Measurements from ENCODE around the gene TTC28. TPM values are rescaled to one million over a fixed set of nuclear protein-coding genes. Genes with fewer than 3 reads are reported as not detected.

The TTC28 gene
- total and polyA plus RNA-seq, 10 of the 15 experiments (the other 5 are each of a cell fraction or from before 2014, with no cell fraction given): 0.15 to 8.4 (median 1.4) TPM

- Histone ChIP-seq H3K9me3 (replicated peaks; ENCODE audit: control insufficient read depth, insufficient read depth, low read length) (no peaks in the 10 kb centered on the region), H3K27ac (ENCODE audit: control insufficient read depth, insufficient read depth) (no peak overlapping the region), H3K4me1 (ENCODE audit: control insufficient read depth, insufficient read depth, low read length) (no peaks in the 10 kb centered on the region), H3K9ac (ENCODE audit: control insufficient read depth, insufficient read depth, low read length) (no peak overlapping the region), H3K36me3 (ENCODE audit: control insufficient read depth in 2 of 2, insufficient read depth in 2 of 2, low read length in 1 of 2) (no peaks in the 10 kb centered on the region), H3K79me2 (ENCODE audit: control insufficient read depth, insufficient read depth, low read length) (no peaks in the 10 kb centered on the region), H4K20me1 (ENCODE audit: control insufficient read depth, insufficient read depth) (no peaks in the 10 kb centered on the region), H3K27me3 (replicated peaks in 1 of 2; ENCODE audit: control insufficient read depth in 2 of 2, insufficient read depth in 2 of 2, low read length in 1 of 2) (peaks cover 0 to 1% of the 10 kb centered on the region in 2 experiments; a peak in 1 of 4 replicates), H2AFZ (ENCODE audit: control insufficient read depth, low read depth, low read length) (no peak overlapping the region), H3K4me2 (ENCODE audit: control insufficient read depth, insufficient read depth) (no peak overlapping the region), H3K4me3 (no peak overlapping the region)
- ATAC-seq (no peak), FAIRE-seq (no peak), DNase-seq (ENCODE audit: low read depth, low spot score) (no peak)
- in situ Hi-C loops (cut with MboI) (no loop called here), intact Hi-C loops (cut with micrococcal nuclease; ENCODE audit: unreplicated experiment) (no loop called here)
- ChIA-PET SMC1A (ENCODE audit: uncharacterized antibody, unreplicated experiment) (interaction anchor here (0.6 to 1.8 kb wide), 2 partner anchors 10 to 18 kb away, joined by 3 to 6 read pairs; no protein-coding TSS in a partner anchor), POLR2A (interaction anchor here (0.7 kb wide), 1 partner anchor 535 kb away, joined by 6 read pairs; no protein-coding TSS in a partner anchor), RAD21 (ENCODE audit: unreplicated experiment) (no interaction called here), CTCF (no interaction called here)
- no TSS peak for BruUV-seq (replicated peaks)
- TF ChIP-seq DPF2 (IDR thresholded peaks at IDR 0.05): no peak
- WGBS (ENCODE audit: insufficient coverage, insufficient replicate concordance, low lambda C conversion rate, missing lambda C conversion rate): 39% methylated on average over 5 of the region's 5 CpGs
These were observed 577.4 kb downstream of the TTC28 start for GRCh38 chr22:28102151-28102812.

DNA sequence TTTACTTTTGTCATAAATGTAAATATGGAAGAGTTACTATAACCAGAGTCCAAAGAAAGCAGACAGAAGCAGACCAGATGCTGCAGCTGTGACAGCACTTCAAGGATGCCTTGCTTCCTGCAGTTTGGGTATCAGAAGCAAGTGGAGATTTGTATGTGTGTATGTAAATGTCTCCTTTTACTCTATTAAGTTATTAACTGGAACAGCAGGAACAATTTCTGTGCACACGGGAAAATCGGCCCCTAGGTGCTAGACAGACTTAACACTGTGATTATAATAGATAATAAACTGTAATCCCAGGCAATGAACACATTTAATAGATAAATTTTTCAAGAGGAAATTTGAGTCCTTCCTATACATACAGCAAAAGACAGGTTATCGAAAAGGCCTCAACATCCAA, 582.0 kb downstream of the TTC28 start:
- BruUV-seq (replicated peaks): no TSS peak
- TF ChIP-seq BRCA1 (IDR thresholded peaks at IDR 0.05; ENCODE audit: low read depth, low read length) (no peak), ASH2L (IDR thresholded peaks at IDR 0.05; ENCODE audit: borderline replicate concordance, low read depth) (no peak), GABPA (IDR thresholded peaks at IDR 0.05; ENCODE audit: low read depth) (no peak), BCL3 (IDR thresholded peaks at IDR 0.05; ENCODE audit: borderline replicate concordance, insufficient read depth, low read depth, low read length, poor library complexity, severe bottlenecking) (no peak), BCL11A (IDR thresholded peaks at IDR 0.05; ENCODE audit: low read depth, low read length) (no peak), MTA3 (IDR thresholded peaks at IDR 0.05; ENCODE audit: borderline replicate concordance, low read length) (no peak), IKZF2 (IDR thresholded peaks at IDR 0.05) (no peak)
- TF ChIP-seq, protein P1, sequence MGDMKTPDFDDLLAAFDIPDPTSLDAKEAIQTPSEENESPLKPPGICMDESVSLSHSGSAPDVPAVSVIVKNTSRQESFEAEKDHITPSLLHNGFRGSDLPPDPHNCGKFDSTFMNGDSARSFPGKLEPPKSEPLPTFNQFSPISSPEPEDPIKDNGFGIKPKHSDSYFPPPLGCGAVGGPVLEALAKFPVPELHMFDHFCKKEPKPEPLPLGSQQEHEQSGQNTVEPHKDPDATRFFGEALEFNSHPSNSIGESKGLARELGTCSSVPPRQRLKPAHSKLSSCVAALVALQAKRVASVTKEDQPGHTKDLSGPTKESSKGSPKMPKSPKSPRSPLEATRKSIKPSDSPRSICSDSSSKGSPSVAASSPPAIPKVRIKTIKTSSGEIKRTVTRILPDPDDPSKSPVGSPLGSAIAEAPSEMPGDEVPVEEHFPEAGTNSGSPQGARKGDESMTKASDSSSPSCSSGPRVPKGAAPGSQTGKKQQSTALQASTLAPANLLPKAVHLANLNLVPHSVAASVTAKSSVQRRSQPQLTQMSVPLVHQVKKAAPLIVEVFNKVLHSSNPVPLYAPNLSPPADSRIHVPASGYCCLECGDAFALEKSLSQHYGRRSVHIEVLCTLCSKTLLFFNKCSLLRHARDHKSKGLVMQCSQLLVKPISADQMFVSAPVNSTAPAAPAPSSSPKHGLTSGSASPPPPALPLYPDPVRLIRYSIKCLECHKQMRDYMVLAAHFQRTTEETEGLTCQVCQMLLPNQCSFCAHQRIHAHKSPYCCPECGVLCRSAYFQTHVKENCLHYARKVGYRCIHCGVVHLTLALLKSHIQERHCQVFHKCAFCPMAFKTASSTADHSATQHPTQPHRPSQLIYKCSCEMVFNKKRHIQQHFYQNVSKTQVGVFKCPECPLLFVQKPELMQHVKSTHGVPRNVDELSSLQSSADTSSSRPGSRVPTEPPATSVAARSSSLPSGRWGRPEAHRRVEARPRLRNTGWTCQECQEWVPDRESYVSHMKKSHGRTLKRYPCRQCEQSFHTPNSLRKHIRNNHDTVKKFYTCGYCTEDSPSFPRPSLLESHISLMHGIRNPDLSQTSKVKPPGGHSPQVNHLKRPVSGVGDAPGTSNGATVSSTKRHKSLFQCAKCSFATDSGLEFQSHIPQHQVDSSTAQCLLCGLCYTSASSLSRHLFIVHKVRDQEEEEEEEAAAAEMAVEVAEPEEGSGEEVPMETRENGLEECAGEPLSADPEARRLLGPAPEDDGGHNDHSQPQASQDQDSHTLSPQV (IDR thresholded peaks at IDR 0.05): no peak
- TF ChIP-seq, protein P2, sequence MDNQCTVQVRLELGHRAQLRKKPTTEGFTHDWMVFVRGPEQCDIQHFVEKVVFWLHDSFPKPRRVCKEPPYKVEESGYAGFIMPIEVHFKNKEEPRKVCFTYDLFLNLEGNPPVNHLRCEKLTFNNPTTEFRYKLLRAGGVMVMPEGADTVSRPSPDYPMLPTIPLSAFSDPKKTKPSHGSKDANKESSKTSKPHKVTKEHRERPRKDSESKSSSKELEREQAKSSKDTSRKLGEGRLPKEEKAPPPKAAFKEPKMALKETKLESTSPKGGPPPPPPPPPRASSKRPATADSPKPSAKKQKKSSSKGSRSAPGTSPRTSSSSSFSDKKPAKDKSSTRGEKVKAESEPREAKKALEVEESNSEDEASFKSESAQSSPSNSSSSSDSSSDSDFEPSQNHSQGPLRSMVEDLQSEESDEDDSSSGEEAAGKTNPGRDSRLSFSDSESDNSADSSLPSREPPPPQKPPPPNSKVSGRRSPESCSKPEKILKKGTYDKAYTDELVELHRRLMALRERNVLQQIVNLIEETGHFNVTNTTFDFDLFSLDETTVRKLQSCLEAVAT (IDR thresholded peaks at IDR 0.05): no peak

More for the DNA sequence above, 582.0 kb downstream of the TTC28 start:
- in situ Hi-C loops (cut with MboI) (no loop called here), intact Hi-C loops (cut with micrococcal nuclease; ENCODE audit: unreplicated experiment) (no loop called here)
- H3K9me3 ChIP-seq (replicated peaks; ENCODE audit: control insufficient read depth, insufficient read depth, low read length): no peaks in the 10 kb centered on the region
- RAD21 ChIA-PET (ENCODE audit: unreplicated experiment): no interaction called here
- no peaks in the 10 kb centered on the region for H4K20me1 ChIP-seq (ENCODE audit: control insufficient read depth, insufficient read depth)
- no peak overlapping the region for H3K9ac ChIP-seq (ENCODE audit: control insufficient read depth, insufficient read depth, low read length)
- H3K79me2 ChIP-seq (ENCODE audit: control insufficient read depth, insufficient read depth, low read length): no peaks in the 10 kb centered on the region
- CTCF ChIA-PET: no interaction called here
- 1% methylated on average over 3 of the region's 3 CpGs for WGBS (ENCODE audit: insufficient coverage, insufficient replicate concordance, low lambda C conversion rate, missing lambda C conversion rate)
- POLR2A ChIA-PET: no interaction called here
- no peaks in the 10 kb centered on the region for H3K36me3 ChIP-seq (ENCODE audit: control insufficient read depth in 2 of 2, insufficient read depth in 2 of 2, low read length in 1 of 2)
- SMC1A ChIA-PET (ENCODE audit: uncharacterized antibody, unreplicated experiment): no interaction called here
- ATAC-seq (no peak), FAIRE-seq (no peak), DNase-seq (ENCODE audit: low read depth, low spot score) (no peak)
- H2AFZ ChIP-seq (ENCODE audit: control insufficient read depth, low read depth, low read length): no peak overlapping the region
- H3K27me3 ChIP-seq (replicated peaks in 1 of 2; ENCODE audit: control insufficient read depth in 2 of 2, insufficient read depth in 2 of 2, low read length in 1 of 2): peaks cover 0 to 5% of the 10 kb centered on the region in 2 experiments; a peak in 2 of 4 replicates
- H3K4me3 ChIP-seq: no peak overlapping the region
- no peaks in the 10 kb centered on the region for H3K4me1 ChIP-seq (ENCODE audit: control insufficient read depth, insufficient read depth, low read length)
- no peak overlapping the region for H3K4me2 ChIP-seq (ENCODE audit: control insufficient read depth, insufficient read depth)
- H3K27ac ChIP-seq (ENCODE audit: control insufficient read depth, insufficient read depth): no peak overlapping the region

Measured in GM12878 (cell line).